Measurements from ENCODE around the gene DHRSX.

DNA sequence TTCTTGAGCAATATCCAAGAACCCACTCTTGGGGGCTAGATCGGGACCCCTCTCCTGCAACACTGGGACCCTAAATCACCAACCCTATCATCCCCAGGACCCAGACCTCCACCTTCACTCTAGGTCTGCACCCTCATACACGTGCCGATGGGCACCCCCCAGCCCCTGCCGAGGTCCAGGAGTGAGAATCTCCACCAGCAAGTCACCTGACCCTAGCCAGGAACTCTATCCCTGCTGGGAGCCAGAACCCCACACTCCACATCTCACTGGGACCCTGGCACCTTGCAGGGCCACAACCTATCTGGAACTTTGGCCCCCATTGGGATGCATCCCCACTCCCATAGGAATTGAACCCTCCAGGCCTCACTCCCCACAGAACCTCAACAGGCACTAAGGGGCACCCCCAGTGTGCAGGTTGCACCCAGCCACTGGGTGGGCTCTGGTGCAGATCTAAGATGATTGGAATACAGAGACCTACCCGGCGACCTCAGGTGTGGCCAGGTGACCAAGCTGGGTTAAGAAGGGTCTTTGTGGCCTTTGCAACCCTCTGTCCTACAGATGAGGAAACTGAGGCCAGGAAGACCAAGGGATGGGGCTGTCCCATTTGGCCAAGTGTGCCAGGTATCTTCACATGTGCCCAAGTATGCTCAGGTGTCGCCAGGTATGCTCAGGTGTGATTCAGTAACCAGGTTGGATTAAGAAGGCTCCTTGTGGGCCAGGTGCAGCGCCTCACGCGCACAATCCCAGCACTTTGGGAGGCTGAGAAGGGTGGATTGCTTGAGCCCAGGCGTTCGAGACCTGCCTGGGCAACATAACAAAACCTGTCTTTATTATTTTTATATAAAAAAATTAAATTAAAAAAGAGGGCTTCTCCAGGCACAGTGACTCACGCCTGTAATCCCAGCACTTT is 3.1 kb upstream of the DHRSX start:
- no peak for TF ChIP-seq ZNF8 (CRISPR knock-in tag; IDR thresholded peaks at IDR 0.05)
- TF ChIP-seq ARNTL (CRISPR knock-in tag; IDR thresholded peaks at IDR 0.05; ENCODE audit: borderline replicate concordance, low read depth): no peak
- no peak for TF ChIP-seq ZNF70 (CRISPR knock-in tag; IDR thresholded peaks at IDR 0.05)
- no peak for TF ChIP-seq TCF4 (CRISPR knock-in tag; IDR thresholded peaks at IDR 0.05; ENCODE audit: borderline replicate concordance)
- no peak for TF ChIP-seq RARB (CRISPR knock-in tag; IDR thresholded peaks at IDR 0.05)
- TF ChIP-seq, protein P1, sequence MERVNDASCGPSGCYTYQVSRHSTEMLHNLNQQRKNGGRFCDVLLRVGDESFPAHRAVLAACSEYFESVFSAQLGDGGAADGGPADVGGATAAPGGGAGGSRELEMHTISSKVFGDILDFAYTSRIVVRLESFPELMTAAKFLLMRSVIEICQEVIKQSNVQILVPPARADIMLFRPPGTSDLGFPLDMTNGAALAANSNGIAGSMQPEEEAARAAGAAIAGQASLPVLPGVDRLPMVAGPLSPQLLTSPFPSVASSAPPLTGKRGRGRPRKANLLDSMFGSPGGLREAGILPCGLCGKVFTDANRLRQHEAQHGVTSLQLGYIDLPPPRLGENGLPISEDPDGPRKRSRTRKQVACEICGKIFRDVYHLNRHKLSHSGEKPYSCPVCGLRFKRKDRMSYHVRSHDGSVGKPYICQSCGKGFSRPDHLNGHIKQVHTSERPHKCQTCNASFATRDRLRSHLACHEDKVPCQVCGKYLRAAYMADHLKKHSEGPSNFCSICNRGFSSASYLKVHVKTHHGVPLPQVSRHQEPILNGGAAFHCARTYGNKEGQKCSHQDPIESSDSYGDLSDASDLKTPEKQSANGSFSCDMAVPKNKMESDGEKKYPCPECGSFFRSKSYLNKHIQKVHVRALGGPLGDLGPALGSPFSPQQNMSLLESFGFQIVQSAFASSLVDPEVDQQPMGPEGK (CRISPR knock-in tag; IDR thresholded peaks at IDR 0.05; ENCODE audit: borderline replicate concordance): no peak

All from SK-N-SH treated with all-trans-retinoic acid at 6 μM for 48 hours (cell line).